ENCODE data around the gene SLC25A43.
"Not testable (repeated sequence)": the region's sequence is repeated elsewhere in the genome, so short reads cannot be mapped to it uniquely, and the experiment has no call there.

Gene SLC25A43

GRCh38 chrX:119410027-119410819, 11.1 kb downstream of the SLC25A43 start:
- no peak for DNase-seq

- DNase-seq = no peak
Observed at GRCh38 chrX:119410854-119411253, 11.7 kb downstream of the SLC25A43 start.

- DNase-seq = no peak
Observed at GRCh38 chrX:119411959-119412358, 12.8 kb downstream of the SLC25A43 start.

GRCh38 chrX:119417376-119417775, 18.2 kb downstream of the SLC25A43 start:
- DNase-seq = no peak

DNA sequence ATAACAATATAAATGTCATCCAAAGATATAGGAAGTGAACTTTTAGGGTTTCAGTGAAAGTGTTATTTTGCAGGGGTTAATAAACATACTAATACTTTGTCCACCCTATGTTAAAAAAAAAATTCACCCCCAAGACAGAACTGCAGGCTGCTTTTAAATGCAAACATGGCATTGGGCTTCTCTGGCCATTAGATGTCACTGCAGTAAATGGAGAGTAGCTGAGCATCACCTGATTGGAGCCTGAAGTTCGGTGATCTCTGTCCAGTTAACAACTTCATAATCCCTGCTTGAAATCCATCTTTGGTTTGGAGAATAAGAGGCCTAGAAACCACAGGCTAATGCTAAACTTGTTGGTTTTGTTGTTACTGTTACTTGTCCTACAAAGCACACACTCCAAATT, 18.7 kb downstream of the SLC25A43 start:
- DNase-seq = no peak

- DNase-seq = no peak
Observed at GRCh38 chrX:119419146-119419545, 20.0 kb downstream of the SLC25A43 start.

GRCh38 chrX:119419898-119420297, 20.8 kb downstream of the SLC25A43 start:
- no peak for DNase-seq

DNA sequence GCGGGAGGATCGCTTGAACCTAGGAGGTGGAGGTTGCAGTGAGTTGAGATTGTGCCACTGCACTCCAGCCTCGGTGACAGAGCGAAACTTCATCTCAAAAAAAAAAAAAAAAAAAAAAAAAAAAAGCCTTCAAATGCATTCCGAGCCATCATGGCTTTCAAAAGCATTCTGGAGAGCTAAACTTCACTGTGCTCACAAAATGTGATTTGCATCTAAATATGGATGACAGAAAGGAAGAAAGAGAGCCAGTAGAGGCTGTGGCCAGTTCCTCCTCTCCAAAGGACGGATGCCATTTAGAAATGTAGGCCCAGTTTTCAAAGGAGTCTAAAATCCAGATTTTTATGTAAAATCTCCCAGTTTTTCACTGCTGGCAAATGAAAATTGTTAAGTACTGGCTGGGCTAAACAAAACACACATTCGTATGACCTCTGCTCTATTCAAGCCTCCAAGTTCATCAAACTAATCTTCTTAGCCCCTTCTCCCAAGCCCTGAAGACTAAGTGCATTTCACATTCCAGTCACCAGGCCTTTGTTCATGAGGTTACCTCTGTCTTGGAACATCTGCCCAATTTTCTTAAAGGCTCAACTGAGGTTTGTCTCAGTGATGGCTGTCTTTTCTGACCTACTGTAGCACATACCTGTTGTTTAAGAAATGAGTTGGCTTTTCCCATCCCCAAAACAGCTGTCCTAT, 22.0 kb downstream of the SLC25A43 start:
- DNase-seq = no peak

DNA sequence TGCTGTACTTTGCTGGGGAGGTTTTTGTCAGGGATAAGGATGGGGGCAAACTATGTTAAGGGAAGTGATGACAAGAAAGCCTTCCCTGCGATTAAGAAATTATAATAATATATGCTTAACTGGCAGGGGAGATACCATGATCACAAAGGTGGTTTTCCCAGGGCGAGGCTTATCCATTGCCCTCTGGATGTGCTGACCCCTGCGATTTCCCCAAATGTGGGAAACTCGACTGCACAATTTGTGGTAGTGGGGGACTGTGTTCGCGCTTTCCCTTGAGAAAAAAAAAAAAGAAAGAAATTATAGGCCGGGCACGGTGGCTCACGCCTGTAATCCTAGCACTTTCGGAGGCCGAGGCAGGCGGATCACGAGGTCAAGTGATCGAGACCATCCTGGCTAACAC, 24.5 kb downstream of the SLC25A43 start:
- no peak for DNase-seq

DNA sequence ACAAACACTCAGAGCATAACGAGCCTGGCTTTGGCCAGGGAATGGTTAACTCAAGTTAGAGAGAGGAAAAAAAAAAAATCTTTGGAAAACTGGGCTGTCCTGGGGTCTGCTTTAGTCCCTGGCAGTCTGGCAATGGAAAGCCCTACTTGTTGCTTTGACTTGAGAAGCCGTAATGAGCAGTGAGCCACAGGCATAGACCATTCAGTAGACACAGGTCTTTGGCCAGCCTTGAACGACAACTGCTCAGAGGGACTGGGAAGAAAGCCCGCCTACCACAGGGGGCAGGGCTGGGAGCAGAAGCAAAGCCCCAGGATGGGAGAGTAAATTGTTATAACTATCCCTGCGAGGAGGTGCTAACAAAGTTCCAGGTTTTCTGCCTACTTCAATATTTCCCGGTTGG, 25.9 kb downstream of the SLC25A43 start:
- DNase-seq = no peak

DNA sequence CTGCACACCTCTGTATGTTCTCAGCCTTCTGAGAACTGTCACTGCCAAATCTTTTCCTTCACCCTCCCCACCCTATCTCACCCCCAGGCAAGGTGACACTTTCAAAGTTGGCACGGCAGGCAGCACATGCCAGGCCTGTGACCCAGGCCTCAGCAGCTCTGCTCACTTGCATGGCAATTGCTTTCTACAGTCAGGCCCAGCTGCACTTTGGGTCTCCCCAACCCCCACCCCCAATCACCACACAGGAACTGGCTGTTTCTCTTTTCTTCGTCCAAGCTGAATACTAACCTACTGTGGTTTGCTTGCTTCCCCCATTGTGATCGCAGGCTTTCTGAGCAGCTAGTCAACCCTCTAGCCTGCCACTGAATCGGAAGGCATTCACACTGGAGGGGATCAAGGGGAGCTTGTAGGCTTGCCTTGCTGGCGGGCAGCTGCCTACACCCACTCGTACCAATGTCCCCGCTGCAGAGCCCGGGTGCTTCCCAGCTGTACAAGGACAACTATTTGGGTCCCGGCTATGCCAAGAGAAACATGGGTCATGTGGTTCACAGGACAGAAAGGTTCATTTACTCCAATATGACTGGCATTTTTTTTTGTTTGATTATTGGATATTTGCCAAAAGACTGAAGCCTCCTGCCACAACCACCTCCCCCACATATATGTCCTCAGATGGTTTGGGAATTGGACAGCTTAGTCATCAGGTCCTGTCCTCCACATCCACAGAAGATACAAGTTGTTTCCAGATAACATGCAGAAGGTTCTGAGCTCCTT, 28.1 kb downstream of the SLC25A43 start:
- DNase-seq = no peak

- DNase-seq = no peak
Observed at GRCh38 chrX:119427795-119428185, 28.7 kb downstream of the SLC25A43 start.

- DNase-seq = no peak
Observed at GRCh38 chrX:119429471-119429870, 30.3 kb downstream of the SLC25A43 start.

DNA sequence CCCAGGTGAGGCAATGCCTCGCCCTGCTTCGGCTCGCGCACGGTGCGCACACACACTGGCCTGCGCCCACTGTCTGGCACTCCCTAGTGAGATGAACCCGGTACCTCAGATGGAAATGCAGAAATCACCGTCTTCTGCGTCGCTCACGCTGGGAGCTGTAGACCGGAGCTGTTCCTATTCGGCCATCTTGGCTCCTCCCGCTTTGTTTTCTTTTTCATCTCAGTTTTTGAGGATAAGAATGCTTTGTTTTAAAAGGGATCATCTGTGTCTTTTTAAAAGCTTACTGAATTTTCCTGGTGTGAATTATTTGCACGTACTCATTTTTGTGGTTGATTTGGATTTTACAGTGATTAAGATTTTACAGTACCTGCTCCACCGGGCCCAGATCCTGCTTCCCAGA, 42.2 kb downstream of the SLC25A43 start:
- not testable (repeated sequence) for DNase-seq

DNA sequence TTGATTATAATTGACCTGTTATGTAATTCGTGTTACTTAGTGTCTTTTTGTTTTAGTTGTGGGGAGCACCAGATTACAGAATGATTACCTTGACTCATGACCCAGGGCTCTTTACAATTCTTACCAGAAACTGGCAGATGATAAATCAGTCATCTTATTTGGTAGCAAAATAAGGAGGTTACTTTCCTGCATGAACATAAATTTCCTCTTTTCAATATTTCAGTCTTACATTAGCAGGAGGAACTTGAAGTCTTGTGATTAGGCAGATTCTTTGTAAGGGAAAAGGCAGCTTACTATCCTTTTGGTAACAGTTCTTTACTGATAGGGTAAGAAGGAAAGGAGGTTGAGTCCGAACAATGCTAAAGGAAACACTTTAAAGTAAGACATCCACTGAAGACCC, 43.1 kb downstream of the SLC25A43 start:
- no peak for DNase-seq

GRCh38 chrX:119453202-119453601, 54.1 kb downstream of the SLC25A43 start:
- no peak for DNase-seq

DNA sequence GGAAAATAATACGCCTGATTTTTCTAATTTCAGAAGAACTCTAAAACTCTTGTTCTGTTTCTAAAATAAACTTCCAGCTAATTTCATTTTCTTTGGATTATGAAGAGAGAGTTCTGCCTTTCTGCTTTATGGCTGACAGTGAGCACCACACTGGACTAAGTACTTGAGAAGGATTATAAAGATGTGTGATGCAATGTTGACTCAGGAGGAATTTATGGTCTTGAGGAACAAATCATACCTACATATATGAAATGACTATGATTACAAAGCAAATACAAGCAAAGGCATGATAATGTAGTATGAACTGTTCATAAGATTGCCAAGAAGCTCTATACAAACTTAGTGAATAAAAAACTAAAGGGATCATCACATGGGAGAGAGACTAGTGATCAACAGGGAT, 56.1 kb downstream of the SLC25A43 start:
- no peak for DNase-seq

DNA sequence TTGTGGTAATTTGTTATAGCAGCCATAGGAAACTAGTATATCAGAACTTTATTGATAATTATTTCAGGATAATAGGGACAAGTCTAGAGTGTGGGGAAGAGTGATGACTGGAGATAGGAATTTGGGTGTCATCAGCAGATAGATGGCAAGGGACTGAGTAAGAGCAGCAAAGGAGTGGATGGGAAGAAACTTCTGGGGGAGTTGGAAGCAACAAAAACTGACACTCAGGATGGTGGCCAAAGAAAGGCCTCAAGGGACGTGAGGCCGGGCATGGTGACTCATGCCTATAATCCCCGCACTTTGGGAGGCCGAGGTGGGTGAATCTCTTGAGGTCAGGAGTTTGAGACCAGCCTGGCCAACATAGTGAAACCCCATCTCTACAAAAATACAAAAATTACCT, 60.0 kb downstream of the SLC25A43 start:
- no peak for DNase-seq

DNA sequence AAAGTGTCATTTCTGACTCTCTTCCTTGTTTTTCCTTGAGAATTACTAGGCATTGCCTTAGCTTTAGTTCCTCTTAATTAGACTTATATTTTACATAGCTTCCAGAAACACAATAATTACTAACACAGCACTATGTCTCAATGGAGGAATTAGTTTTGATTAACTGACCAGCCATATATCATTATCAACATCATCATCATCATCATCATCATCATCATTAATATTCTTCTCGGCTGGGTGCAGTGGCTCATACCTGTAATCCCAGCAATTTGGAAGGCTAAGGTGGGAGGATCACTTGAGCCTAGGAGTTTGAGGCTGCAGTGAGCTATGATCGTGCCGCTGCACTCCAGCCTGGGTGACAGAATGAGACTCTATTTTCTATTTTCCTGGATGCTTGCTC, 66.4 kb downstream of the SLC25A43 start:
- no peak for DNase-seq

GRCh38 chrX:119466970-119467369, 67.8 kb downstream of the SLC25A43 start:
- DNase-seq = no peak

DNA sequence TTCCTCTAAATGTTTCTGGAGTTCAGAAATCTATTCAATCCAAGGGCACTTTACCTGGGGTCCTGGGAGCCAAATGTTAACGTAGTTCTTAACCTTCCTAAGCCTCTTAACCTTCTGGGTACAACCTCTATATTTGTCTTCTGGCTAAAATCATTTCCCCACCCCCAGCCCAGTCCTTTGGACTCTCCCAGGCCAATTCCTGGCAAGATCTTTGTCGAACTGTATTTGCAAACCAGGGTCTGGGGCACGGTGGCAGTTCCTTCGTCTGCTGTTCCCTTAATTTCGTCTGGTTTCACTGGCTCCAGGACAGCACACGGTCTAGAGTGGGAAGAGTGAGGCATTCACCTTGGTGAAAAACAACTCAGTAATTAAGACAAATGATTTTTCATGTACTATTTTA, 68.3 kb downstream of the SLC25A43 start:
- DNase-seq = no peak

- peak; percentile 85 for DNase-seq
Observed at GRCh38 chrX:119467842-119468550, 68.9 kb downstream of the SLC25A43 start, which contains the start of gene SLC25A5. SLC25A5 (plus strand) TSS chrX:119468444; CDS start chrX:119468516, 72 bp downstream.
